ENCODE data around the gene SPRTN. TPM values are rescaled to one million over a fixed set of nuclear protein-coding genes. Genes with fewer than 3 reads are reported as not detected.
A peak's percentile ranks its signal among the peaks of the same experiment; 100 is the strongest.

The SPRTN gene
- total RNA-seq, 6 experiments from 2014 or later, result 3.3 to 6.4 (median 4.8) TPM

DNA sequence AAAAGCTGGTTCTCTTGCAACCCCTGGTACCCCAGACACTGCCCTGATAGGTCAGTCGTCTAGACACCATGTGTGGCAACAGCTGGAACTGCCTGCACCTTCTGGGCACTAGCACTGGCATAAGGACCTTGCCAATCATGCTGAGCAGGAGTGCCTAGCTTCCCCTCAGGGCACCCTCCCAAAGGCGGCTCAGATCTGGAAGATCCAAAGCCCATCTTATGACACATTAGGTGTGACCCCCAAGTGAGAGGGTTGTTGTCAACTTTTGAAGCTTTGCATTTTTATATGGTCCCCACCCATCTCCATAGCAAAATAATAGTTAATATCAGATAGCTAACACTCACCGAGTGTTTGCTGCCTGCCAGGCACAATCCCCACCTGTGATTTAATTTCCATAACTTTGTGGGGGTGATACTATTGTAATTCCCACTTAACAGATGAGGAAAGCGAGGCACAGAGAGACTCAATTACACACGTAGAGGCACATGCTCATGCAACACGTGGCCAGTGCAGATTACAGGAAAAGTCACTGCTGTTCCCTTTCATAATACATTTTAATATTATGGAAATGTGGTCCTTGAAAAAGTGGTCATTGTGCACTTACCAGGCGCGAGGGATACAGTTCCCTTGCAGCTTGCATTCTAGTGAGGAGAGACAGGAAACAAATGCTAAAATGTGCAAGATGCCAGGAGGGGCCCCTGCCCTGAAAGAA lies 26.2 kb upstream of the SPRTN start:
- H3K27ac ChIP-seq, result no peak overlapping the region
- no peaks in the 10 kb centered on the region for H3K27me3 ChIP-seq
- ATAC-seq (no peak), DNase-seq (peak in 1 of 3 donors; percentile 18)
- intact Hi-C loops (cut with DNase I), result no loop called here
- no peak overlapping the region for H3K4me3 ChIP-seq
- H3K36me3 ChIP-seq, result no peaks in the 10 kb centered on the region
- no peaks in the 10 kb centered on the region for H3K4me1 ChIP-seq
- no peaks in the 10 kb centered on the region for H3K9me3 ChIP-seq
- 72% methylated on average over 7 of the region's 8 CpGs for WGBS (ENCODE audit: insufficient coverage, low coverage, low lambda C conversion rate, missing lambda C conversion rate)
- no peak for TF ChIP-seq POLR2A (IDR thresholded peaks at IDR 0.05)
- TF ChIP-seq, protein P1, sequence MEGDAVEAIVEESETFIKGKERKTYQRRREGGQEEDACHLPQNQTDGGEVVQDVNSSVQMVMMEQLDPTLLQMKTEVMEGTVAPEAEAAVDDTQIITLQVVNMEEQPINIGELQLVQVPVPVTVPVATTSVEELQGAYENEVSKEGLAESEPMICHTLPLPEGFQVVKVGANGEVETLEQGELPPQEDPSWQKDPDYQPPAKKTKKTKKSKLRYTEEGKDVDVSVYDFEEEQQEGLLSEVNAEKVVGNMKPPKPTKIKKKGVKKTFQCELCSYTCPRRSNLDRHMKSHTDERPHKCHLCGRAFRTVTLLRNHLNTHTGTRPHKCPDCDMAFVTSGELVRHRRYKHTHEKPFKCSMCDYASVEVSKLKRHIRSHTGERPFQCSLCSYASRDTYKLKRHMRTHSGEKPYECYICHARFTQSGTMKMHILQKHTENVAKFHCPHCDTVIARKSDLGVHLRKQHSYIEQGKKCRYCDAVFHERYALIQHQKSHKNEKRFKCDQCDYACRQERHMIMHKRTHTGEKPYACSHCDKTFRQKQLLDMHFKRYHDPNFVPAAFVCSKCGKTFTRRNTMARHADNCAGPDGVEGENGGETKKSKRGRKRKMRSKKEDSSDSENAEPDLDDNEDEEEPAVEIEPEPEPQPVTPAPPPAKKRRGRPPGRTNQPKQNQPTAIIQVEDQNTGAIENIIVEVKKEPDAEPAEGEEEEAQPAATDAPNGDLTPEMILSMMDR (IDR thresholded peaks at IDR 0.05), result no peak

DNA sequence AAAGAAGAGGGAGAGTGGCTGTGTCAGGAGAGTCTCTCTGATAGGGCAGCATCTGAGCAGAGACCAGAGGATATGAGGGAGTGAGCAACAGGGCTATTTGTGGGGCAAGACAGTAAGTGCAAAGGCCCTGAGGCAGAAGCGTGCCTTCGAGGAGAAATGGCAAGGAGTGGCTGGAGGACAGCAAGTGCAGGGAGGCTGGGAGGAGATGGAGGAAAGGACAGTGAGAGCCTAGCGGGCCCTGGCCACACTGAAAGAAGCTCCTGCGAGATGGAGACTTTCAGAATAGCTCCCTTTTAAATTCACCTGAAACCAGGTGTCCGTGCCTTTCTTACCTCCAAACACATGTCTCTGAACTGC lies 25.7 kb upstream of the SPRTN start:
- Histone ChIP-seq H3K36me3 (no peaks in the 10 kb centered on the region), H3K27ac (no peak overlapping the region), H3K4me3 (no peak overlapping the region), H3K4me1 (no peaks in the 10 kb centered on the region), H3K9me3 (no peaks in the 10 kb centered on the region), H3K27me3 (no peaks in the 10 kb centered on the region)
- intact Hi-C loops (cut with DNase I), result no loop called here
- ATAC-seq (no peak), DNase-seq (peak in 1 of 3 donors; percentile 24)
- WGBS (ENCODE audit: insufficient coverage, low coverage, low lambda C conversion rate, missing lambda C conversion rate), result 88% methylated on average over 3 of the region's 5 CpGs
- TF ChIP-seq POLR2A (IDR thresholded peaks at IDR 0.05), result no peak

DNA sequence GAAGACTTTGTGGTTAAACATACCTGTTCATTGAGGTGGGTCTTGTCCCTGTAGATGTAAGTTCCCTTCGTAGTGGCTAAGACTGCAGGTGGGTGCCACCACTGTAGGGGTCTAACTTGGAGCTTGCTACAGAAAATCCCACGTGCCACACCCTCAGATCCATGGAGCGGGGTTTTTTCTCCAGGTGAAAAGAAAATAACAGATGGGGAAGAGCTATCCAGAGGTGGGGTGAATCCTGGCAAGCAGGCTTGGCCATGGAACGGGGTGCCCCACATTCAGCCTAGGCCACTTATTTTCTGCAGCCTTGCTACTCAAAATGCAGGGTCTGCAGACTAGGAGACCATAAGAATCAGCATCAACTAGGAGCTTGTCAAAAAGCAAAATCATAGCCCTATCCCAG lies 24.4 kb upstream of the SPRTN start:
- no peaks in the 10 kb centered on the region for H3K27me3 ChIP-seq
- DNase-seq (peak in 1 of 3 donors; percentile 12), ATAC-seq (no peak)
- no peaks in the 10 kb centered on the region for H3K36me3 ChIP-seq
- TF ChIP-seq POLR2A (IDR thresholded peaks at IDR 0.05), result no peak
- no peaks in the 10 kb centered on the region for H3K9me3 ChIP-seq
- intact Hi-C loops (cut with DNase I), result no loop called here
- 82% methylated on average over 3 of the region's 4 CpGs for WGBS (ENCODE audit: insufficient coverage, low coverage, low lambda C conversion rate, missing lambda C conversion rate)
- H3K4me1 ChIP-seq, result no peaks in the 10 kb centered on the region
- H3K4me3 ChIP-seq, result no peak overlapping the region
- H3K27ac ChIP-seq, result no peak overlapping the region

DNA sequence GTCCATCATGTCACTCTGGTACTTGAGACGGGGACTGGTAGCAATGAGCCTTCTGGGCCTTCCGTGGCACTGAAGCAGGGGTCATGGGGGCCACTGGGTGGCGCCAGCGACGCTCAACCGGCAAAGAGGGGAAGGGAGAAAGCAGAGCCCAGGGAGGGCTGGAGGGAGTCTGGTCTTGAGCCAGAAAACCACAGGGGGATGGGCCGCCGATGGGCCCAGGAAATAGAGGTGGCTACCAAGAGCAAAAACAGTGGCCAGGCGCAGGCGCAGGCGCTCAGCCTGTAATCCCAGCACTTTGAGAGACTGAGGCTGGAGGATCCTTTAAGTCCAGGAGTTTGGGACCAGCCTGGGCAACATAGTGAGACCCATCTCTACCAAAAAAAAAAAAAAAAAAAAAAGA lies 22.2 kb upstream of the SPRTN start:
- 52% methylated on average over 7 of the region's 11 CpGs for WGBS (ENCODE audit: insufficient coverage, low coverage, low lambda C conversion rate, missing lambda C conversion rate)
- no peak for TF ChIP-seq POLR2A (IDR thresholded peaks at IDR 0.05)
- TF ChIP-seq, protein P1 (IDR thresholded peaks at IDR 0.05), result peak; percentile 44 to 61 (median 54)
- Histone ChIP-seq H3K27me3 (no peaks in the 10 kb centered on the region), H3K4me3 (no peak overlapping the region), H3K4me1 (no peaks in the 10 kb centered on the region), H3K27ac (no peak overlapping the region), H3K9me3 (no peaks in the 10 kb centered on the region), H3K36me3 (no peaks in the 10 kb centered on the region)
- DNase-seq (peak in 2 of 3 donors; percentile 42 to 58), ATAC-seq (peak; percentile 71 to 90 (median 80))
- intact Hi-C loops (cut with DNase I), result no loop called here

DNA sequence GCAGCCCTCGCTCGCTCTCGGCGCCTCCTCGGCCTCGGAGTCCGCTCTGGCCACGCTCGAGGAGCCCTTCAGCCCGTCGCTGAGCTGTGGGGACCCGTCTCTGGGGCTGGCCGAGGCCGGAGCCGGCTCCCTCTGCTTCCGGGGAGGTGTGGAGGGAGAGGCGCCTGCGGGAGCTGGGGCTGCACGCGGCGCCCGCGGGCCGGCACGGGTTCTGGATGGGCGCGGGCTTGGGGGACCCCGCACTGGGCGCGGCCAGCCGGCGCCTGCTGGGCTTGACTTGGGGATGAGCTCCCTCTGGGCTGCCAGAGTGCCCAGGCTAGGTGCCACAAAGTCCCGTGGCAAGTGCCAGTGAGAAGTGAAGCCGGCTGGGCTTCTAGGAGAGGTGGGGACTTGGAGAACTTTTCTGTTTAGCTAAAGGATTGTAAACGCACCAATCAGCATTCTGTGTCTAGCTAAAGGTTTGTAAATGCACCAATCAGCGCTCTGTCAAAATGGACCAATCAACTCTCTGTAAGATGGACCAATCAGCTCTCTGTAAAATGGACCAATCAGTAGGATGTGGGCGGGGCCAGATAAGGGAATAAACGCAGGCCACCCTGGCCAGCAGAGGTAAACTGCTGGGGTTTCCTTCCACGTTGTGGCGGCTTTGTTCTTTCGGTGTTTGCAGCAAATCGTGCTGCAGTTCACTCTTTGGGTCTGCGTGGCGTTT lies 20.6 kb upstream of the SPRTN start:
- H3K27me3 ChIP-seq, result no peaks in the 10 kb centered on the region
- H3K4me1 ChIP-seq, result no peaks in the 10 kb centered on the region
- no peaks in the 10 kb centered on the region for H3K36me3 ChIP-seq
- H3K4me3 ChIP-seq, result no peak overlapping the region
- 92% methylated on average over 17 of the region's 44 CpGs for WGBS (ENCODE audit: insufficient coverage, low coverage, low lambda C conversion rate, missing lambda C conversion rate)
- no peak overlapping the region for H3K27ac ChIP-seq
- intact Hi-C loops (cut with DNase I), result no loop called here
- no peaks in the 10 kb centered on the region for H3K9me3 ChIP-seq
- TF ChIP-seq POLR2A (IDR thresholded peaks at IDR 0.05), result no peak
- TF ChIP-seq, protein P1 (IDR thresholded peaks at IDR 0.05), result no peak
- no peak for DNase-seq
- ATAC-seq, result peak in 1 of 4 donors; percentile 22

Data from right lobe of liver (tissue), 6 donors.